NCI-H1092 treated with DMSO at 0.1 percent for 48 hours (cell line): ENCODE results near the gene TSGA10IP.
"Not testable (repeated sequence)": the region's sequence is repeated elsewhere in the genome, so short reads cannot be mapped to it uniquely, and the experiment has no call there.

ENCODE experiments used
- DNase-seq: peaks from one replicate; lab custom pipeline; 2025; lab: John Stamatoyannopoulos, UW

Gene TSGA10IP

DNA sequence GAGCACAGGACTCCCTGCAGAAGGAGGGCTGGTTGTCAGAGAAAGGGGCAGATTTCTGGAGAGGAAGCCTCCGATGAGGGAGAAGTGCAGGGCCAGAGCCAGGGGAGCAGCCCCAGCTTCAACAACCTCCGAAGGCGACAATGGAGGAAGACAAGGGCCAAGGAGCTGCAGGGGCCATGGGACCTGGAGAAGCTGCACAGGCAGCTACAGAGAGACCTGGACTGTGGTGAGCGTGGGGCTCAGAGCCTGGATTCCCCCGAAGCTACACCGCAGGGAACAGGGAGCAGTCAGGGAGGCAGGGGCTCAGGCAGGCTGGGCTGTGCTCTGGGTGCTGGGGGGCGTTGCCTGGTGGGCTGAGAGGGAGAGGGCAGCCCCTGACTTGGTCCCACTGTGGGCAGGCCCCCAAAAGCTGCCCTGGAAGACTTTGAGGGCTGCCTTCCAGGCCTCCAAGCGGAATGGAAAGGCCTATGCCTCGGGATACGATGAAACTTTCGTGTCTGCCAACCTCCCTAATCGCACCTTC lies 2.4 kb downstream of the TSGA10IP start:
- DNase-seq: no peak

DNA sequence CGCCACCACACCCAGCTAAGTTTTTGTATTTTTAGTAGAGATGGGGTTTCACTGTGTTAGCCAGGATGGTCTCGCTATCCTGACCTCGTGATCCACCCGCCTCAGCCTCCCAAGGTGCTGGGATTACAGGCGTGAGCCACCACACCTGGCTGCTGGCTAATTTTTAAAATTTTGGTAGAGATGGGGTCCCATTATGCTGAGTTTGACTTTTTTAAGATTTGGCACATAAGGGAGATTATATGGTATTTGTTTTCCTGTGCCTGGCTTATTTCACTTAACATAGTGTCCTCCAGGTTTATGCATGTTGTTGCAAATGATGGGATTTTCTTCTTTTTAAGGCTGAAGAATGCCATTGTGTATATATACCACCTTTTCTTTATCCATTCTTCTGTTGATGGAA lies 5.4 kb downstream of the TSGA10IP start:
- DNase-seq: not testable (repeated sequence)

- DNase-seq: not testable (repeated sequence)
Observed at GRCh38 chr11:65951641-65952040, 6.4 kb downstream of the TSGA10IP start.

GRCh38 chr11:65952052-65952521 lies 6.8 kb downstream of the TSGA10IP start:
- no peak for DNase-seq

DNA sequence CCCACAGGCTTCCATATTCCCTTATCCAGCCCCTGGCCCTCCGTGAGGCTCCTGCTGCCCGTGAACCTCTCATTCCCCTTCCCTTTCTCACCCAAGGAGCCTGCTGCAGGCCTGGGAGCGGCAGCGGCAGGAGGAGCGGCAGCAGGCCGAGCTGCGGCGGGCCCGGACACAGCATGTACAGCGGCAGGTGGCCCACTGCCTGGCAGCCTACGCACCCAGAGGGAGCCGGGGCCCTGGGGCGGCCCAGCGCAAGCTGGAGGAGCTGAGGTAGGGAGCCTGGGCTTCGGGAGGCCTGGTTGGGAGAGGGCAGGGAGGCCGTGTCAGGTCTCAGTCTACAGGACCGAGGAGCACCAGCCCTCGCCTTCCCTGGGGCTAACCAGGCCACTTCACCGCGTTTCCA lies 8.2 kb downstream of the TSGA10IP start:
- no peak for DNase-seq

GRCh38 chr11:65954771-65955170 lies 9.5 kb downstream of the TSGA10IP start:
- DNase-seq: no peak

DNA sequence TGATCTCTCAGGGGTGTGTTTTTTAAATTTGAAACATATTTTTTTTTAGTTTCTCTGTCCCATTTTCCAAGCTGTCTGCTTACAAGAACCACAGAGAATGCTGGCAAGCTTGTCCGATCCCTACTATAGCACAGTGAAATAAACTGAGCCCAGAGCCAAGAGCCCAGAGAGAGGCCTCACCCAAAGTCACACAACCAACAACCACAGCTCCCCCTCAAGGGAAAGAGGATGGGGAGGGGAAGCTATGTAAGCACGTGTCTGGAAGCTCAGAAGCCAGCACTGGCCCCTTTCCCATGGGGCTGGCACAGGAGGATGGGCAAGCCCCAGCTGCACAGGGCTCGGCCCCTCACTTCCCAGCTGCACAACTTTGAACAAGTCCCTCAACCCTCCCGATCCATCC lies 13.0 kb downstream of the TSGA10IP start:
- no peak for DNase-seq

DNA sequence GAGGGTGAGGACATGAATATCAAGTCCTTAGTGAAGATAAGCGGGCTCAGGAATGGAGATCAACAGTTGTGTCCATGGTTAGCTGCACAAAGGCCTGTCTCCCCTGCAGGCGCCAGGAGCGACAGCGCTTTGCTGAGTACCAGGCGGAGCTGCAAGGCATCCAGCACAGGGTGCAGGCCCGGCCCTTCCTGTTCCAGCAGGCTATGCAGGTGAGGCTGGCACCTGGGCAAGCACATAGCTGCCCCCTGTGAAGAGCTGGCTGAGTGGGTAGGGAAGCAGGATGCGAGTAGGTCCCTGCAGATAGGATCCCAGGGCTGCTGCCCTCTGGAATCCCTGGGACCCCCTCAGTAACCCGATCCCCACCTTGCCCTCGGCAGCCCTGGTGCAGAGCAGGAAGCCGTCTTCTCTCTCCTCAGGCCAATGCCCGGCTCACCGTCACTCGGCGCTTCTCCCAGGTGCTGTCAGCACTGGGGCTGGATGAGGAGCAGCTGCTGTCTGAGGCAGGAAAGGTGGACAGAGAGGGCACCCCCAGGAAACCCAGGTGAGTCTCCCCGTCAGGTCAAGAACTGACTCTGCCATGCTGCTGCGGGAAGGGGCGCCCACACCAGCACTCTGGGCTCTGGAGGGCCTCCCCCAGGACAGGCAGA lies 13.6 kb downstream of the TSGA10IP start:
- no peak for DNase-seq

DNA sequence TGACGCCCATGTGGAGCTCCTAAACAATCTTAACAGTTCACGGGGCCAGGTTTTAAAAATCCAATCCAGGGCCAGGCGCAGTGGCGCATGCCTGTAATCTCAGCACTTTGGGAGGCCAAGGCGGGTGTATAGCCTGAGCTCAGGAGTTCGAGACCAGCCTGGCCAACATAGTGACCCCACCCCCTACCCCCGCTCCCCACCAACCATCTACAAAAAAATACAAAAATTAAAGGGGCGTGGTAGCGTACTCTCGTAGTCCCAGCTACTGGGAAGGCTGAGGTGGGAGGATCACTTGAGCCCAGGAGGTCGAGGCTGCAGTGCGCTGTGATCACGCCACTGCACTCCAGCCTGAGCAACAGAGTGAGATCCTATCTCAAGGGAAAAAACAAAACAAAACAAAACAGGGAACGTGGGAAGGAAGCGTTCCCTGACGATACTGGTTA lies 15.6 kb downstream of the TSGA10IP start:
- no peak for DNase-seq

DNA sequence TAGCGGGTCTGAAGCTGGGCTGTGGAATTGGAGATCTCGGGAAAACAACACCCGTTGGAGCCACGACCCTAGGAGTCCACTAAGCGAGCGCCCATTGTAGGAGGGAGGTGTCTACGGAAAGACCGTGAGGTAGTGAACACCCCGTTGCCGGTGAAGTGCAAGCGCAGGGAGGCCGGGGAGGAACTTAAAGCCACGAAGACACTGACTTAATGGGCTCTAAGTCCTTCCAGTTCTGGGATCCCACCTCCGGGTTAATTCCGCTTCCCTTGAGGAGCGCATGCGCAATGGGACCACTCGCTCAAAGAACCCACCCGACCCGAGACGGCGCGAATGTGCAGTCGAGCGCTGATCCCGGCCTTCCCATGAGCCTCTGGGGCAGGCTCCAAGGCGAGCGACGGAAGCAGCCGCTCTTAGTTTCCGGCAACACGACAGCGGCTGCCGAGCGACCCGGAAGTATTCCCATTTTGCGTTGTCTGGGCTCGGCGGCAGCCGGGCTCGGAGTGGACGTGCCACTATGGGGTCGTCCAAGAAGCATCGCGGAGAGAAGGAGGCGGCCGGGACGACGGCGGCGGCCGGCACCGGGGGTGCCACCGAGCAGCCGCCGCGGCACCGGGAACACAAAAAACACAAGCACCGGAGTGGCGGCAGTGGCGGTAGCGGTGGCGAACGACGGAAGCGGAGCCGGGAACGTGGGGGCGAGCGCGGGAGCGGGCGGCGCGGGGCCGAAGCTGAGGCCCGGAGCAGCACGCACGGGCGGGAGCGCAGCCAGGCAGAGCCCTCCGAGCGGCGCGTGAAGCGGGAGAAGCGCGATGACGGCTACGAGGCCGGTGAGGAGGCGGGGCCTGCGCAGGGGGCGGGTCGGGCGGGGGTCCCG lies 16.2 kb downstream of the TSGA10IP start, which contains the start of gene SART1:
Gene SART1, plus strand, starts transcription at position 468 of the 874 bp plus-strand sequence. Its CDS starts 47 bp downstream, at position 515.
- peak; percentile 99 for DNase-seq

- DNase-seq: no peak
Observed at GRCh38 chr11:65962141-65962564, 16.9 kb downstream of the TSGA10IP start.

DNA sequence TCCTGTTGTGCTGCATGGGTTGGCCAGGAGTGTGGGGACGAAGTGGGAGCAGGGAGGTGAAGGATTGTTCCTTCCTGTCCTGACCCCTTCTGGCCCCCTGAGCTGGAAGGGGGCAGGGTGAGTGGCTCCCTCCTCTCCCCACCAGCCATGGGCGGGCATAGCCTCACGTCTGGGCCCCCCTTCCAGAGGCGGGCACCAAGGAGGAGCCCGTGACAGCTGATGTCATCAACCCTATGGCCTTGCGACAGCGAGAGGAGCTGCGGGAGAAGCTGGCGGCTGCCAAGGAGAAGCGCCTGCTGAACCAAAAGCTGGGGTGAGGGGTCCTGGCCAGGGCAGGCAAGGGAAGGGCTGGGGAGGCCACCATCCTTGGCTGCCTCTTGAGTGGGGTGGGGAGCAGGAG lies 19.6 kb downstream of the TSGA10IP start:
- DNase-seq: no peak

DNA sequence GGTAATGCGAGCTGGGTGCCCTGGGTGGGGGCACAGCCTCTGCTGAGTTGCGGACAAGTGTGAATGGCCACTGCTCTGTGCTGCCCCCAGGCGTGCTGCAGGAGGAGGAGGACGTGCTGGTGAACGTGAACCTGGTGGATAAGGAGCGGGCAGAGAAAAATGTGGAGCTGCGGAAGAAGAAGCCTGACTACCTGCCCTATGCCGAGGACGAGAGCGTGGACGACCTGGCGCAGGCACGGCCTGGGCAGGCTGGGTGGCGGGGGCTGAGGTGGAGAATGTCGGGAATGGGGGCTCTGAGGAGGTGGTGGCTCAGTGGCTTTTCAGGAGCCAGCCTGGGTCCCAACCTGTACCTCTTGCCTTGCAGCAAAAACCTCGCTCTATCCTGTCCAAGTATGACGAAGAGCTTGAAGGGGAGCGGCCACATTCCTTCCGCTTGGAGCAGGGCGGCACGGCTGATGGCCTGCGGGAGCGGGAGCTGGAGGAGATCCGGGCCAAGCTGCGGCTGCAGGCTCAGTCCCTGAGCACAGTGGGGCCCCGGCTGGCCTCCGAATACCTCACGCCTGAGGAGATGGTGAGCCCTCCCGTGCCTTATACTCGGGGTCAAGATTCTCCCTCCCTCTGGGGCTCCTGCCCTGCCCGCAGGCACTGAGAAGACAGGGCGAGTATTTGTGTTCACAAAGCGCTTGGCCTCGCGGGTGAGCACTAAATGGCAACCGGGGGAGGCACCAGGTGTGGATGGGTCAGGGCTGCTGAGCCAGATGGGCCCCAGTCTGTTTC lies 20.9 kb downstream of the TSGA10IP start:
- DNase-seq: no peak

GRCh38 chr11:65967329-65967934 lies 22.2 kb downstream of the TSGA10IP start:
- no peak for DNase-seq

GRCh38 chr11:65968600-65969482 lies 23.6 kb downstream of the TSGA10IP start:
- no peak for DNase-seq

DNA sequence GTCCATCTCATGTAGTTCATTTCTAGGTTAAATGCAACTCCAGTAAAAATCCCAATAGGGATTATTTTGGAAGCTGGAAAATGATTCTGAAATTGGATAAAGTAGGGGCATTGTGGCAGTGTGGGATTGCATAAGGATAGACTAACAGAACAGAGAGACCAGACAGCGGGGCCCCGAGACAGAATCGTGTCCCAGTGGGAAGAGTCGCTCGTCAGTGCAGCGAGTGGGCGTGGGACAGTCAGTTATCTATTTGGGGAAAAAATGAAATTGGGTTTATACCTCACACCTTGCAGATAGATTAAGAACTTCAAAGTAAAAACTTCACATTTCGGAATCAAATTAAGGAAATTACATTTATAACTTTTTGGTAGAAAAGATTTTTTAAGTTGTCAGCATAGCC lies 26.8 kb downstream of the TSGA10IP start:
- DNase-seq: no peak

DNA sequence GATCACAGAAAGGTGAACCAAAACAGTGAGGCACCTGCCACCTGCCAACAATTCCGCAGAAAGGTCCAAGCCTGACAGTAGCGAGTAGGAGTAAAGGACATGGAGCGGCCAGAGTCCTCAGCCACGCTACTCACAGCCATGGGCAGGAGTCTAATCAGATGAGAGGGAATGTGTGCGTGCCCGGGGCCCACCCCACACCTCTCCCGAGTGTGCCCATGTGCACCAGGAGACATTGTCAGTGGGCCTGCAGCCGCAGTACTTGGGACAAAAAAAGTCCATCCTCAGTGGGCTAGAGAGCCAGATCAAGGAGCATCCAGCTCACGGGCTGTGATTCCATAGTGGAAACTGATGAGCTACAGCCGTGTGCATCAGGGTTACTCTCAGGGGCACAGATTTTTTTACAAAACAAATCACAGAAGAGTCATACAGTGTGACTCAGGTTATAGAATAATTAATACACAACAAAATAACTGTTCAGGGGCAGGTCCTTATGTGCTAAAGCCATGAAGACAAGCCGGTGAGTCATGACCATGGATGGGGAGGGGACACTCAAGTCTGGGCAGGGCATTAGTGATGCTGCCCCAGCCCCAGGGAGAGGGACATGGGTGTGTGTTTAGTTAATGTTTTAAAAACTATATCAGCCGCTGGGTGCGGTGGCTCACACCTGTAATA lies 28.3 kb downstream of the TSGA10IP start:
- DNase-seq: no peak

GRCh38 chr11:65975771-65976170 lies 30.5 kb downstream of the TSGA10IP start:
- no peak for DNase-seq

DNA sequence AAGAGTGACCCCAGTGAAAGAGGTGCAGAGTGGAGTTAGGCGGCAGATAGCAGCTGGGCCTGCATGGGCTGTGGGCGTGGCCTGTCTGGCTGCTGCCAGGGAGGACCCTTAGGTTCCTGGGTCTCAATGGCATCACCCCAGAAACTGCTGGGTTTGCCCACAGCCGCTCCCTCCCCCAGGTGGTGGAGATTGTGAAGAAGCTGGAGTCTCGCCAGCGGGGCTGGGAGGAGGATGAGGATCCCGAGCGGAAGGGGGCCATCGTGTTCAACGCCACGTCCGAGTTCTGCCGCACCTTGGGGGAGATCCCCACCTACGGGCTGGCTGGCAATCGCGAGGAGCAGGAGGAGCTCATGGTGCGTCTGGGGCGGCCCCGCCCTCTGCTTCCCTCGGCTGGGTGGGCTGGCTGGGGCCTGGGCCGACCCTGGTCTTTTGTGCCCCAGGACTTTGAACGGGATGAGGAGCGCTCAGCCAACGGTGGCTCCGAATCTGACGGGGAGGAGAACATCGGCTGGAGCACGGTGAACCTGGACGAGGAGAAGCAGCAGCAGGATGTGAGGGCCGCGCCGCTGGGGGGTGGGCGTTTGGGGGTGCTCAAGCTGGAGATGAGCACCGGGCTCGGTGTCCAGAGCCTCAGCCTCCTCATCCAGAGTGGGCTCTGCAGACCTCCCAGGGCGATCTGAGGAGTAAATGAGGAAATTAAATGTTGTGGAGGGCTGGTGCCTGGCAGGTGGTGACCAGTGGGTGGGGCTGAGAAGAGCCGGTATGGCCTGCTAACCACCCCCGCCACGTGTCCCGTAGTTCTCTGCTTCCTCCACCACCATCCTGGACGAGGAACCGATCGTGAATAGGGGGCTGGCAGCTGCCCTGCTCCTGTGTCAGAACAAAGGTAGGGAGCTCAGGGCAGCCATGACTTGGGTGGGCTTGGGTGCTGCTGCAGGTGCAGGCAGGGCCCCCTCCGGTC lies 31.2 kb downstream of the TSGA10IP start:
- no peak for DNase-seq
